DOHH2 (cell line): ENCODE data around the gene DLST.
A peak's percentile ranks its signal among the peaks of the same experiment; 100 is the strongest.

ENCODE experiments used
- EZH2phosphoT487 ChIP-seq: fragments of 200-600 bp; sonication (generic); IDR thresholded peaks from 2 replicates; pipeline ENCODE4 v1.6.1; 2017; ENCODE audit warnings: borderline replicate concordance, mild to moderate bottlenecking, antibody characterized with exemption, low read length, moderate library complexity, mixed read lengths
- TF ChIP-seq, protein P1 (sequence below): fragments of 200-600 bp; sonication (generic); IDR thresholded peaks from one replicate; pipeline ENCODE4 v1.5.1; 2014; ENCODE audit warnings: antibody characterized with exemption, mild to moderate bottlenecking, low read depth, low read length; ENCODE audit not compliant: poor library complexity, severe bottlenecking

GRCh38 chr14:74945261-74945851, 63.6 kb downstream of the DLST start:
- TF ChIP-seq, protein P1, sequence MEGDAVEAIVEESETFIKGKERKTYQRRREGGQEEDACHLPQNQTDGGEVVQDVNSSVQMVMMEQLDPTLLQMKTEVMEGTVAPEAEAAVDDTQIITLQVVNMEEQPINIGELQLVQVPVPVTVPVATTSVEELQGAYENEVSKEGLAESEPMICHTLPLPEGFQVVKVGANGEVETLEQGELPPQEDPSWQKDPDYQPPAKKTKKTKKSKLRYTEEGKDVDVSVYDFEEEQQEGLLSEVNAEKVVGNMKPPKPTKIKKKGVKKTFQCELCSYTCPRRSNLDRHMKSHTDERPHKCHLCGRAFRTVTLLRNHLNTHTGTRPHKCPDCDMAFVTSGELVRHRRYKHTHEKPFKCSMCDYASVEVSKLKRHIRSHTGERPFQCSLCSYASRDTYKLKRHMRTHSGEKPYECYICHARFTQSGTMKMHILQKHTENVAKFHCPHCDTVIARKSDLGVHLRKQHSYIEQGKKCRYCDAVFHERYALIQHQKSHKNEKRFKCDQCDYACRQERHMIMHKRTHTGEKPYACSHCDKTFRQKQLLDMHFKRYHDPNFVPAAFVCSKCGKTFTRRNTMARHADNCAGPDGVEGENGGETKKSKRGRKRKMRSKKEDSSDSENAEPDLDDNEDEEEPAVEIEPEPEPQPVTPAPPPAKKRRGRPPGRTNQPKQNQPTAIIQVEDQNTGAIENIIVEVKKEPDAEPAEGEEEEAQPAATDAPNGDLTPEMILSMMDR, result peak; percentile 81
- no peak for TF ChIP-seq EZH2phosphoT487
